ENCODE results near the gene CYB561D1.

CYB561D1 gene

GRCh38 chr1:109482242-109482641 is 11.7 kb upstream of the CYB561D1 start:
- no peak for DNase-seq

GRCh38 chr1:109482791-109483671 is 10.9 kb upstream of the CYB561D1 start:
- DNase-seq, result peak; percentile 73

- DNase-seq, result peak; percentile 90
Measured at GRCh38 chr1:109483672-109484518, 10.0 kb upstream of the CYB561D1 start, which contains the start of gene ATXN7L2. Gene ATXN7L2, plus strand, starts transcription at chr1:109483905. Its CDS starts 49 bp downstream, at chr1:109483954.

GRCh38 chr1:109484519-109484975 is 9.3 kb upstream of the CYB561D1 start:
- no peak for DNase-seq

- peak; percentile 3 for DNase-seq
Measured at GRCh38 chr1:109485001-109485400, 8.9 kb upstream of the CYB561D1 start.

- no peak for DNase-seq
Measured at GRCh38 chr1:109487261-109487660, 6.6 kb upstream of the CYB561D1 start.

GRCh38 chr1:109488201-109488600 is 5.7 kb upstream of the CYB561D1 start:
- no peak for DNase-seq

- no peak for DNase-seq
Measured at GRCh38 chr1:109488696-109489095, 5.2 kb upstream of the CYB561D1 start.

GRCh38 chr1:109490029-109490933 is 3.6 kb upstream of the CYB561D1 start:
- peak; percentile 15 for DNase-seq

- DNase-seq, result no peak
Measured at GRCh38 chr1:109490934-109491302, 3.0 kb upstream of the CYB561D1 start.

GRCh38 chr1:109491372-109491771 is 2.5 kb upstream of the CYB561D1 start:
- no peak for DNase-seq

GRCh38 chr1:109492779-109493178 is 1.1 kb upstream of the CYB561D1 start:
- no peak for DNase-seq

- no peak for DNase-seq
Measured at GRCh38 chr1:109493227-109493626, 667 bp upstream of the CYB561D1 start.

- DNase-seq, result no peak
Measured at GRCh38 chr1:109495738-109496137, 1.8 kb downstream of the CYB561D1 start.

GRCh38 chr1:109497449-109498160 is 3.7 kb downstream of the CYB561D1 start:
- DNase-seq, result no peak

GRCh38 chr1:109498161-109498801 is 4.4 kb downstream of the CYB561D1 start:
- DNase-seq, result peak; percentile 46

GRCh38 chr1:109499081-109499480 is 5.2 kb downstream of the CYB561D1 start:
- DNase-seq, result no peak

GRCh38 chr1:109499661-109500536 is 6.0 kb downstream of the CYB561D1 start:
- no peak for DNase-seq

- no peak for DNase-seq
Measured at GRCh38 chr1:109500941-109501381, 7.1 kb downstream of the CYB561D1 start.
